Ammon's horn (tissue), 1 donor: ENCODE results near the gene RWDD3.
A peak's percentile ranks its signal among the peaks of the same experiment; 100 is the strongest.

Experiments used
- DNase-seq: peaks from one replicate; pipeline ENCODE4 v3.0.0-alpha.2; 2016; ENCODE audit warnings: low spot score

The RWDD3 gene

GRCh38 chr1:95284420-95284819 lies 50.4 kb downstream of the RWDD3 start:
- no peak for DNase-seq

DNA sequence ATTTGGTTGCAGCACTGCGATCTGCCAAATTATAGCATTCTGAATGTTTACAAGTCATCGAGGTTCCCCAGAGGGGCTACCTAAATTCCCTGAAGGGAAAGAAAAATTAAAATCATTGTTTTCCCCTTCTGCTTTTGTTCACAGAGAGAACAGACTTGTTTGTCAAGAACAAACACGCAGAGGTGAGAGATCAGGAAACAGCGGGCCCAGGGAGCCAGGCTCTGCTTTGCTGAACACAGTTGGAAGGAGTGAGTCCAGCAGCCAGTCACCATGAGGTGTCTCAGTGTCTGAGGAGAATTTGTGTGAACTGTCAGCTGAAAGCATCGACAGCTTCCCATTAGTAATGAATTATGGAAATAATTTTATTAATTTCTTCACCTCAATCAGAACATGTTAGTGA lies 52.5 kb downstream of the RWDD3 start:
- no peak for DNase-seq

DNA sequence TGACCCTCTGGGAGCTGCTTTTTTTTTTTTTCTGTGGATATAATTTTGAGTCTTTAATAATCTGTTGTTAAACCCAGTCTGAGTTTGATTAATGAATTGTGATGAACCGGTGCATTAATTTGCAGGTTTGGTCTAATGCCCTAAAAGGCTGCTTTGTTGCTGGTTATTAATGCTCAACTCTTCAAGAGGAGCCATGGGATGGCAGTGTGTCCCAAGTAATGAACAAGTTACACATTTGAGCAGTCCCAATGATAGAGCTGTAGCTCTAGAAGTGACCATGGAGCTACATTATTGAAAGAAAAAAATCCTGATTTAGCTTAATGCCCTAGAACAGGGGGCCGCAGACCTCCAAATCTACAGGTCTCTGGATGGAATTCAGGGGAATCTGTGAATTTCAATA lies 53.1 kb downstream of the RWDD3 start:
- DNase-seq: peak; percentile 9

GRCh38 chr1:95287825-95288224 lies 53.8 kb downstream of the RWDD3 start:
- no peak for DNase-seq
